ENCODE data around the gene PTPRR. TPM values are rescaled to one million over a fixed set of nuclear protein-coding genes. Genes with fewer than 3 reads are reported as not detected.
A peak's percentile ranks its signal among the peaks of the same experiment; 100 is the strongest.

PTPRR gene
- polyA plus RNA-seq, 1 donor from 2014 or later, result not detected

DNA sequence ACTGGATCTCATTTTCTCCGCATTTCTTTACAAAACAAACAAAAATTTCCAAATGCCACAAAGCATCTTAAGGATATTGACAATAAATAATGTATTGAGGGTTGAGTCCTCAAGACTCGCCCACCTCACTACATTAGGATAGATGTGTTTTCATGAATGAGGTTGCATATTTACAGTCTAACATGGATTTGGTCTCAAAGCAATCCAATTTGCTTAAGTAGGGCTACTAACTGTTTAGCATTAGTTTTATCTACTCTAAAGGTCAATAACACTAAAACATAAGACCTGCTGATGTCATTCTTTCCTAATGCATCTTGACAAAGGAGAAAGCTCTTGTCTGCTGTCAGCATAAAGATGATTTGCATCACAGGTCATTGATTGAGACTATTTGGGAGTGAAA is 82.4 kb downstream of the PTPRR start:
- no peaks in the 10 kb centered on the region for H3K36me3 Mint-ChIP-seq
- H3K27me3 Mint-ChIP-seq, result peaks cover 4% of the 10 kb centered on the region
- no peaks in the 10 kb centered on the region for H3K4me1 Mint-ChIP-seq

DNA sequence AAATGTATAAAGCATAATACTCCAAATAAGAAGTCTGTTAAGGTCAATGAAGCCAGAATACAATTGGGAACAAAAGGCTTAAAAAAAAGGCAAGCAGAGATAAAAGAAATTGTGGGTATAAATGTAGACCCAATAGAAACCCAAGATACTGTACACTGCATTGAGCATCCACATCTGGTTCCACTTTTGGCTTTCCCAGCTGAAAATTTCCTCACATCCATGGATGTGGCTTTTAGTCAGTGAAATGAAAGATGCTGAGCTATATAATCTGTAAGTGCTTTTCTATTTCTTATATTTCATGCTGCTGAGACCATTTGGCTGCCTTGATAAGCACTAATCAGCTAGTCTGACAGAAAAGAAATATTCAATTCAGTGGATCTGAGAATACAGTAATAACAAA is 83.5 kb downstream of the PTPRR start:
- Mint-ChIP-seq H3K9me3 (peaks cover 0 to 4% (median 0%) of the 10 kb centered on the region in 3 donors), H3K27ac (no peak overlapping the region)

More for the DNA sequence above, 82.4 kb downstream of the PTPRR start:
- H3K4me3 Mint-ChIP-seq, result no peak overlapping the region
- H3K27ac Mint-ChIP-seq, result no peak overlapping the region
- H3K9me3 Mint-ChIP-seq, result peaks cover 0 to 4% (median 0%) of the 10 kb centered on the region in 3 donors

DNA sequence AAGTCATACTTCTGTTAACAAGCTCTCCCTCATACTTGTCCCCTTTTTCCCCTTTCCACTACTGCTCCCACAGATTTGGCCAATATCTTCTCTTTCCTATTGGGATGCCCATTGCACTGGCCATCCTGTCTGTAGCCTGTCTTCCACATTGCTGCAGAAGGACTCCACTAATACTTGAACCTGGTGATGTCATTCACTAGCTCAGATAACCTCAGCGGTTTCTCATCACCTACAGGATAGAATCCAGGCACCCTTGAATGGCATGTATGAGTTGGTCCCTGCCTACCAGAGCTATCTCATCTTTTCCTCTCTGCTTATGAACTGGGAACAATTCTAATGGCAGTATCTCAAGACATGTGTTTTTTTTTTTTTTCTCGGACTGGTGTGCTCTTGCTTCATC is 84.6 kb downstream of the PTPRR start:
- Mint-ChIP-seq H3K9me3 (peaks cover 0 to 4% (median 0%) of the 10 kb centered on the region in 3 donors), H3K27me3 (peaks cover 4% of the 10 kb centered on the region), H3K4me1 (no peaks in the 10 kb centered on the region), H3K27ac (no peak overlapping the region), H3K36me3 (no peaks in the 10 kb centered on the region), H3K4me3 (no peak overlapping the region)

More for the DNA sequence above, 83.5 kb downstream of the PTPRR start:
- Mint-ChIP-seq H3K4me1 (no peaks in the 10 kb centered on the region), H3K4me3 (no peak overlapping the region), H3K36me3 (no peaks in the 10 kb centered on the region), H3K27me3 (peaks cover 4% of the 10 kb centered on the region)

DNA sequence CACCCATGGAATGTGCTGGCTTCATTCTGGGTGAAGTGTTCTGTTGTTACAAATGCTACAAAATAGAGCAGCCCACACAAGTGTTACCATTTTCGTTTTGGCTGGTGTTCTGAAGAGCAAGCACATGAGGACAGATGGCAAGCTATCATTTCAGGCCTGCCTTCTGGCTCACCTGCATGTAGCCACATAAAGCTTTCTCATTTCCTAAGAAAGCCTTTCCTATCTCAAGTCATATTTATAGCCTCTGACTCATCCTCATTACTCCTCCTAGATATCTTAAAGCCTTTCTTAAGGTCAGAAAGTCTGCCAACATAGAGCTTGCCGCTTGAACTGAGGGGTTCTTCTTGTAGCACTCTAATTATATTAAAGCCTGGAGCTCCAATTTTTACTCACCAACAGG is 89.0 kb downstream of the PTPRR start:
- Mint-ChIP-seq H3K36me3 (no peaks in the 10 kb centered on the region), H3K9me3 (peaks cover 0 to 3% (median 0%) of the 10 kb centered on the region in 3 donors), H3K27ac (no peak overlapping the region), H3K27me3 (peaks cover 2% of the 10 kb centered on the region), H3K4me1 (no peaks in the 10 kb centered on the region), H3K4me3 (no peak overlapping the region)

DNA sequence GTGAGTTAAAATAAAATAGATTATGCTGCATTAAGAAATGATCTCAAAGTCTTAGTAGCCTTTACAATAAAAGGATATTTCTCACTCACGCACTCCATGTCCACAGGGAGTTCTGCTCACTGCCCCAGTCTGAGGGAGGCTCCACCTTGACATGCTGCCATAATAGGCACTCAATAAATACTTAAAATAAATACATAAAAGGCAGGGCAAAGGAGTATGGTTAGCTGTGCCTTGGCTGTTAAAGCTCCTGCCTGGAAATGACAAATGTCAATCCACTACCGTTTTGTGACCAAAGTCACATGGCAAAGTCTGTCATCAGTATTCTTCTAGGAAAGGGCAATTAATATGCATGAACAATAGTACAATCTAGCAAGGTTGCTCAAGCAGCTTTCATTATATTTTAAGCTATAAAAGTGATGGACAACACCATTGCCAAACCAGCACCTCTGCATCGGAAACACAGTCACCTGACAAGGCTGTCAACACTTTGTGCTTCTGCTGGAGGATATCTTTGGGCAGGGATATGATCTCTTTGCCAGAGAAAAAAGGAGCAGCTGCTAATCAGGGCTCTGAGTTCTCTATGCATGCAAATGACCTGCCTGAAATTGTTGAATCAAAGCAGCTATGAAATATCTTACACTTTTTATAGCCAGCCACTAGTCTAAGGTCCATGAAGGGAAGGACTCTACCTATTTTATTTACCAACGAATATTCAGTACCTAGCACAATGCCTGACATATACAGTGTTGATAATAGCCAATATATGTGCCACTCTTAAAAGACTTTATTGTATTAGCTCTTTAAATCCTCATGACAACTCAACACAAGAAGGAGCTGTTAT is 90.1 kb downstream of the PTPRR start:
- H3K9me3 Mint-ChIP-seq, result no peaks in the 10 kb centered on the region
- H3K4me3 Mint-ChIP-seq, result no peak overlapping the region
- H3K4me1 Mint-ChIP-seq, result no peaks in the 10 kb centered on the region
- no peaks in the 10 kb centered on the region for H3K27me3 Mint-ChIP-seq
- no peaks in the 10 kb centered on the region for H3K36me3 Mint-ChIP-seq
- no peak overlapping the region for H3K27ac Mint-ChIP-seq

DNA sequence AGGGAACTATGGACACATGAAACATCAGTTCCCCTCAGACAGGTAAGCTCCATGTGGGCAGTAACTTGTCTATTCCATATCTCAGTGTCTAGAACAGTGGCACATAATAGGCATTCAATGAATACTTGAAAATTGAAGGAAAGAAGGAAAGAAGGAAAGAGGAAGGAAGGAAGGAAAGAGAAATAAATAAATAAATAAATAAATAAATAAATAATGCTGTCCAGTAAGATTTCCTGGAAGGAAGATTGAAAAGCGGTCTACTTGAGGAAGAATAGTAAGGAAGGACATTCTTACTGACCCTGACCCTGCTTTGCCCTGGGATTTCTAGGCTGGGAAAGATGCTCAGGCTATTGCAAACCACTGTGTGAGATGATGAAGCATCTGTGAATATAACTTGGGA is 91.5 kb downstream of the PTPRR start:
- peaks cover 0 to 2% (median 0%) of the 10 kb centered on the region in 3 donors for H3K9me3 Mint-ChIP-seq
- H3K36me3 Mint-ChIP-seq, result no peaks in the 10 kb centered on the region
- no peak overlapping the region for H3K4me3 Mint-ChIP-seq
- no peak overlapping the region for H3K27ac Mint-ChIP-seq
- H3K4me1 Mint-ChIP-seq, result no peaks in the 10 kb centered on the region
- H3K27me3 Mint-ChIP-seq, result no peaks in the 10 kb centered on the region

DNA sequence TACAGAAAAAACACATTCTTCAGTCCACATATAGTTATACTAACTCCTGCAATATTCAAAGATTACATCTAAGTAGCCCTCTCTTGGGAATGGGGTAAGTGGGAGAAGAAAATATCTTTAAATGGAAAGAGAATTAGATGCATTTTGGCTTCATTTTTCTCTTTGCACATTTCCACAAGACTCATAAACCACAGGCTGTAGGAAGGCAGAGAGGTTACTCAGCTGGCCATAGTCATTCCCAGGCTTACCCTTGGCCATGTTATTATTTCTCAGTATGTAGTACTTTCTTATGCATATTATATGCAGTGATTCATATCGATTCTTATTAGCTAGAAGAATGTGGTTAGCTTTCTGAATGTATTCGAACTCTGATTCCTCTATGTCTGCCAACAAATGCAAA is 92.2 kb downstream of the PTPRR start:
- Mint-ChIP-seq H3K36me3 (no peaks in the 10 kb centered on the region), H3K9me3 (peaks cover 0 to 2% (median 0%) of the 10 kb centered on the region in 3 donors), H3K27ac (no peak overlapping the region), H3K4me1 (no peaks in the 10 kb centered on the region), H3K4me3 (no peak overlapping the region), H3K27me3 (no peaks in the 10 kb centered on the region)

DNA sequence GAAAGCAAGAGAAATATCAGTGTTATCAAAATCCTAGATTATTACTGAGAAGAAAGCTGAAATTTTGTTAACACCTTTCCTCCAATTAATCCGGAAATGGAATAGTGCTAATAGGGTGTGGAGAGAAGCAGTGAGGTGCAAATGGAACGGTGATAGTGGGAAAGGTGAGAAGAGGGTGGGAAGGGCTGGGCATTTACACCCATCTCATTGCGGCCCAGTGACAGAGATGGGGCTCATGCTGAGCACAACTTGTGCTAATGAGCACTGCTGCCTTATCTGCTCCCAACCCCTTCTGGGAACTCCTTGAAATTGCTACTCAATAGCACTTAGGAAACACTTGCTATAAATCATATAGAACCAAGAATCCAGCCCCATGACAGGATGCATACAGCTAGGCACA is 94.4 kb downstream of the PTPRR start:
- H3K9me3 Mint-ChIP-seq, result peaks cover 0 to 2% (median 0%) of the 10 kb centered on the region in 3 donors
- no peaks in the 10 kb centered on the region for H3K27me3 Mint-ChIP-seq
- H3K36me3 Mint-ChIP-seq, result no peaks in the 10 kb centered on the region
- H3K4me3 Mint-ChIP-seq, result no peak overlapping the region
- no peak overlapping the region for H3K27ac Mint-ChIP-seq
- no peaks in the 10 kb centered on the region for H3K4me1 Mint-ChIP-seq

DNA sequence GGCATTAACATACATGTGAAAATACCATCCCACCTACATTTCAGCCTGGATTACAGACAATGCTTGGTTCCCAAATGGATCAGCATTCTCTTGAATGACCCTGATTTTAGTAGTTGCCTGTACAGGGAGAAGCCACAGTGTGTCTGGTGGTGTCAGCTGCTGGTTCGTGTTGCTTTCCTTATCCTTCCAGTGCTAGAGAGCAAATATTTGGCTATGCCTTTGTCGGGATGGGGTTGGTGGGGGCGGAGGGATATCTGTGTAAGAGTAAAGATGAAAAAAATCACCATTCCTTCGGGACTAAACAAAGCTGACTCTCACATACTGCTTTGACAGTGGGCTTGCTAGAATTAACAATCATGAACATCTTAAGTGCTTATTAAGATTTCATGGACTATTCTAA is 96.0 kb downstream of the PTPRR start:
- Mint-ChIP-seq H3K36me3 (no peaks in the 10 kb centered on the region), H3K4me3 (no peak overlapping the region), H3K9me3 (peaks cover 0 to 6% (median 6%) of the 10 kb centered on the region in 3 donors), H3K27ac (no peak overlapping the region), H3K4me1 (no peaks in the 10 kb centered on the region), H3K27me3 (no peaks in the 10 kb centered on the region)

DNA sequence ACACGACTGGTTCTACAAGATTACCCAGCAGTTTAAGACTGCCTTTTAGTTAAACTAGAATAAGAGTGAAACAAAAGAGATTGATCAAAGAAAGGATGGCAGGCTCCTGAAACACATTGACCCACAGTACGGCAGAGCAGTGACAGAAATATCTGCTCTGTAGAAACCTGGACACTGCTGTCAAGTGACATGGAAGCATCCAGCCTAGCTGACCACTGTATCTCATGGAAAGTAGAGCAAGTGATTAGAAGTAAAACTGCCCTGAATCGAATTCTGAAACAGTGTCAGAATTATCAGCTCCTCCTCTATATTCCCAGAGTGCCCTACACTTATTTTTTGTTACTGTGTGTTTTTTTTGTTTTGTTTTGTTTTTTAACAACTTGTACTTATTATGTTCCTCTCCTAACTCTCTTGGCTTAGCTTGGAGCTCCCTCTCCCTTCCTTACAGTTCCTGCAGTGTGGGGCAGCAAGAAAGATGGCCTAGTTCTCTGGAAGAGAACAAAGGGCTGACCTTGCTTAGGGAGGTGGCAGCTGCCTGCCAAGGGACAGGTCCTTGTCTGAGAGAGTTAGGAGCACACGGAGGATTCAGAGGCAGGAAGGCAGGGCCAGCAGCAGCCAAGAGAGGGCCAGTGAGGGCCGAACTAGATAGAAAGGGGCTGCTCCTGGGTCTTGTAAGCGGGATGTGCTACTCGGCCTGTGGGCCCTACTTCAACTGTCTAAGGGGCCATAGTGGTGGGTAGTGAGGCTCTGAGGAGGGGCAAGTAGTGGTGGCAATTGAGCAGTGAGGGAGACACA is 97.2 kb downstream of the PTPRR start:
- Mint-ChIP-seq H3K36me3 (no peaks in the 10 kb centered on the region), H3K9me3 (peaks cover 1 to 9% (median 9%) of the 10 kb centered on the region in 3 donors), H3K4me1 (no peaks in the 10 kb centered on the region), H3K27ac (no peak overlapping the region), H3K4me3 (peak overlapping the region in 1 of 4 donors; percentile 3), H3K27me3 (no peaks in the 10 kb centered on the region)

DNA sequence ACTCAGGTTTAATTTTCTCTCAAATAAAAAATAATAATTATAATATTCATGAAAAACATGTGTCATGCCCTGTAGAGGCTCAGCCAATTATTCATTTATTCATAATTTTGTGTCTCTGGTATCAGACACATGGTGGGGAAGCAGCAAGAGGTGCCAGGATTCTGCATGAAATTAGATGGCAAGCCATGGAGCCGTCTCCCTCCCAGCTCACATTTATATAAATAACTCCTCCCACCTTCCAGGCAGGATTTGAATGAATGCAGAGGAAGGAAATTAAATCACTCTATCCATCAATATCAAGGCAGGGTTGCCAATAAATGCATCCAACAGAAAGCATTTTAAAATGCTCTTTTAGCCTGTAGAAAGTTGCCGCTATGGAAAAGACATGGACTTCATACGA is 98.1 kb downstream of the PTPRR start:
- Mint-ChIP-seq H3K27ac (no peak overlapping the region), H3K36me3 (no peaks in the 10 kb centered on the region), H3K9me3 (peaks cover 1 to 9% (median 9%) of the 10 kb centered on the region in 3 donors), H3K27me3 (no peaks in the 10 kb centered on the region), H3K4me3 (no peak overlapping the region), H3K4me1 (no peaks in the 10 kb centered on the region)

DNA sequence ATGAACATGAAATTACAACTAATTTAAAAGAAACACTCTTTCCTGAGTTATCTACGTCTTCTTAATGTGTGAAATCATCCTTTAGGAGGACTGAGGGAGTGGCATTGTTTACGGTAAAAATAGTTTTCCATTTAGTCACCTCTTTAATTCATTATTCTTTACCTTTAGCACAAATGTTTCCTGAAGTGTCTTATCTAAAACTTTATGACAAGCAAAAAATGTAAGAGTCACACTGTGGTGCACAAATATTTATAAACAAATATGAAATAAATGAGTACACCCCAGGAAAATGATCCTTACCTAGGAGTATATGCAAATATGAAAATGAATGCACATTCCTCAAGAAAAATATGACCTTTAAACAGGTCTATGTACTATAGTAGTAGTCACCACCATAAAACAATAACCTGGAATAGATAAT is 104.6 kb downstream of the PTPRR start:
- H3K4me3 Mint-ChIP-seq, result no peak overlapping the region
- H3K36me3 Mint-ChIP-seq, result no peaks in the 10 kb centered on the region
- H3K9me3 Mint-ChIP-seq, result peaks cover 1 to 19% (median 12%) of the 10 kb centered on the region in 3 donors
- H3K27ac Mint-ChIP-seq, result no peak overlapping the region
- H3K27me3 Mint-ChIP-seq, result no peaks in the 10 kb centered on the region
- no peaks in the 10 kb centered on the region for H3K4me1 Mint-ChIP-seq

DNA sequence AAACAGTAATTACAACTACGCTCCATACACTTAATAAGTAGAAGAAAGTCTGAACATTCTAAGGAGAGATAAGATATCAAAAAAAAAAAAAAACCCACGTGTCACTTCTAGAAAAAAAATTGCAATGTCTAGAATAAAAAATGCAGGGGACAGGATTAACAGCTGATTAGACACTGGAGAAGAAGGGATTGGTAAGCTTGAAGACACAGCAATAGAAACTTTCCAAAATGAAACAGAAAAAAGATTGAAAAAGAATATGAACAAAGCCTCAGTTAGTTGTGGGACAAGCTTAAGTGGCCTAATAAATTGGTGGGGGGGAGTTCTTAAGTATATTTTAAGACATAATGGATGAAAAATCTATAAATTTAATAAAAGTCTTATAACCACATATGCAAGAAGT is 105.5 kb downstream of the PTPRR start:
- no peaks in the 10 kb centered on the region for H3K36me3 Mint-ChIP-seq
- H3K27ac Mint-ChIP-seq, result no peak overlapping the region
- H3K9me3 Mint-ChIP-seq, result peaks cover 1 to 14% (median 8%) of the 10 kb centered on the region in 3 donors
- H3K4me1 Mint-ChIP-seq, result no peaks in the 10 kb centered on the region
- H3K27me3 Mint-ChIP-seq, result no peaks in the 10 kb centered on the region
- no peak overlapping the region for H3K4me3 Mint-ChIP-seq

DNA sequence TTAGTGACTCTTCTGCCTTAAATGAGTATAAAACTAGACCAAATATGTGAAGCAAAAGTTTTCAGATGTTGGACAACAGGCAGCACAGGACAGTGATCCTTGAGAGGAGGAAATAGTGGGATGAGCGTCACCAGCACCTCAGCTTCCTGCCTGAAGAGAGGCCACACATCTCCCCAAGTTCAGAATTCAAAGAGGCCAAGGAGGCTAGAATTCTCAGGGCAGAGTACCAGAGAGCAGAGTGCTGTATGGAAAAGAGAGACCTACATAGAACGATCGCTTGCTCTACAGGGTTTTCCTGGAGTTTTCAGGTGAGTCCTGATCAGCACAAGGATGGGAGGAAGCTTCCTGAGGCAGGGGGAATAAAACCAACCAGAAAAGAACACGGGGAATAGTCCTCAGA is 107.0 kb downstream of the PTPRR start:
- H3K4me1 Mint-ChIP-seq, result no peaks in the 10 kb centered on the region
- H3K27ac Mint-ChIP-seq, result no peak overlapping the region
- no peaks in the 10 kb centered on the region for H3K27me3 Mint-ChIP-seq
- no peaks in the 10 kb centered on the region for H3K36me3 Mint-ChIP-seq
- H3K4me3 Mint-ChIP-seq, result no peak overlapping the region
- peaks cover 0 to 10% (median 5%) of the 10 kb centered on the region in 3 donors for H3K9me3 Mint-ChIP-seq

DNA sequence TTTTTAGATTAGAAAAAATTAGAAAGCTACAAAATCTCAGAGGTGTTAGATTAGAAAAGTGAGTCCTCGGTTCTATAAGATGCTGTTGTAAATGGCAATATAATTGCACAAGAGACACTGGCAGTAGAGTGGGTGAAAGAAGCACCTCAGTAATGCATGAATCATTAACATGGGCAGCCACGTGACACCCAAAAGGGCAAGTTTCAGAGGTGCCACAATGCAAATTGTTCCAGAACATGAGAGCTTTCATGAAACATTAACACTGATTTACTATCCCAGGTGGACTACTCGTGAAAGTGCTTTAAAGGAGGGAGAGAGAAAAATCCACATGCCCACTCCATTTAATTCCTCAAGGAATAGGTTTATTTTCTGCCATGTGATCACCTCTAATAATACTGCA is 108.4 kb downstream of the PTPRR start:
- peaks cover 0 to 13% (median 8%) of the 10 kb centered on the region in 3 donors for H3K9me3 Mint-ChIP-seq
- H3K4me3 Mint-ChIP-seq, result no peak overlapping the region
- H3K4me1 Mint-ChIP-seq, result no peaks in the 10 kb centered on the region
- H3K27ac Mint-ChIP-seq, result no peak overlapping the region
- no peaks in the 10 kb centered on the region for H3K36me3 Mint-ChIP-seq
- no peaks in the 10 kb centered on the region for H3K27me3 Mint-ChIP-seq

All from IgD-negative memory B cell (primary cell).